ENCODE results near the gene BICRA.

Gene BICRA

DNA sequence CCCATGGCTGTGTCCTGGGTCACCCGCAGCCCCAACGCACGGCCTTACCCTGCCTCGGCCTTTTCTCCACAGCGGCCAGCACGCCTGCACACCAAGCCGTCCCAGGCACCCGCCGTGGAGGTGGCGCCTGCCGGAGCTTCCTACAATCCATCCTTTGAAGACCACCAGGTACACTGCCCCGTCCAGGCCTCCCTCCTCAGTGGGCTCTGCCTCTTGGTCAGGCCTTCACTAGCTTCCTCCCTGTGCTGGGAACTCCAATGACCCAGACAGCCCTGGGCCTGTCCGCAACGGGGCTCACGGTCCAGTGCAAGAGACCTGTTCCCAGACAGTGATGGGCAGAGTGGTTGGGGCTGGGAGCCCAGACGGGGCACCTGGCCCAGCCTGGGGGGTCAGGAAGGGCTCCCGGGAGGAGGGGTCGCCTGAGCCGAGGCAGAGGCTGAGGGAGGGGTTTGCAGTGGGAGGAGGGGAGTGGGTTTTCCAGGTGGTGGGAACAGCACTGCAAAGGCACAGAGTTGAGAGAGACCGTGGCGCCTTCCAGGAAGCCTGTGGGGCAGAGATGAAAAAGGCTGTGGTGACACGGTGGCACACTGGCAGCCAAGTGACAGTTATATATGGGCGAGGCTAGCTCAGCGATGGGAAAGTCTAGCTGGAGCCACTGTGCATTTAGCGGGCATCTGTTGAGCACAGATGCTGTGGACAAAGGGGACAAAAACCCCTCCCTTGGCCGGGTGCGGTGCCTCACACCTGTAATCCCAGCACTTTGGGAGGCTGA, 143.7 kb downstream of the BICRA start:
- DNase-seq, result no peak
